ENCODE results near the gene CYTH3.

The CYTH3 gene

GRCh38 chr7:6139189-6139996 is 133.0 kb downstream of the CYTH3 start:
- H3K36me3 Mint-ChIP-seq (ENCODE audit: low read depth) = peaks cover 53% of the 10 kb centered on the region
- peak overlapping the region; percentile 61 for H3K27ac Mint-ChIP-seq
- TF ChIP-seq CTCF (IDR thresholded peaks at IDR 0.05) = no peak
- H3K9me3 Mint-ChIP-seq = no peaks in the 10 kb centered on the region
- no peaks in the 10 kb centered on the region for H3K4me1 Mint-ChIP-seq
- H3K27me3 Mint-ChIP-seq (ENCODE audit: low read depth, poor library complexity) = no peaks in the 10 kb centered on the region
- no peak overlapping the region for H3K4me3 Mint-ChIP-seq
- DNase-seq = no peak

- Mint-ChIP-seq H3K27ac (no peak overlapping the region), H3K4me1 (no peaks in the 10 kb centered on the region), H3K4me3 (no peak overlapping the region), H3K36me3 (ENCODE audit: low read depth) (peaks cover 57% of the 10 kb centered on the region), H3K27me3 (ENCODE audit: low read depth, poor library complexity) (no peaks in the 10 kb centered on the region), H3K9me3 (peaks cover 20% of the 10 kb centered on the region)
- TF ChIP-seq CTCF (IDR thresholded peaks at IDR 0.05) = no peak
- no peak for DNase-seq
Observed at GRCh38 chr7:6136475-6136874, 135.9 kb downstream of the CYTH3 start.

- Mint-ChIP-seq H3K4me3 (no peak overlapping the region), H3K4me1 (no peaks in the 10 kb centered on the region), H3K27me3 (ENCODE audit: low read depth, poor library complexity) (no peaks in the 10 kb centered on the region), H3K27ac (no peak overlapping the region), H3K9me3 (peaks cover 26% of the 10 kb centered on the region), H3K36me3 (ENCODE audit: low read depth) (peaks cover 63% of the 10 kb centered on the region)
- no peak for DNase-seq
- TF ChIP-seq CTCF (IDR thresholded peaks at IDR 0.05) = no peak
Observed at GRCh38 chr7:6133249-6133648, 139.2 kb downstream of the CYTH3 start.

- no peak for DNase-seq
- Mint-ChIP-seq H3K9me3 (peaks cover 26% of the 10 kb centered on the region), H3K4me1 (no peaks in the 10 kb centered on the region), H3K36me3 (ENCODE audit: low read depth) (peaks cover 86% of the 10 kb centered on the region), H3K4me3 (no peak overlapping the region), H3K27me3 (ENCODE audit: low read depth, poor library complexity) (peaks cover 3% of the 10 kb centered on the region), H3K27ac (no peak overlapping the region)
- no peak for TF ChIP-seq CTCF (IDR thresholded peaks at IDR 0.05)
Observed at GRCh38 chr7:6130007-6130587, 142.3 kb downstream of the CYTH3 start.

GRCh38 chr7:6128205-6128604 is 144.2 kb downstream of the CYTH3 start:
- peaks cover 34% of the 10 kb centered on the region for H3K9me3 Mint-ChIP-seq
- H3K27ac Mint-ChIP-seq = peak overlapping the region; percentile 79
- H3K4me3 Mint-ChIP-seq = no peak overlapping the region

More at GRCh38 chr7:6128205-6128604, 144.2 kb downstream of the CYTH3 start:
- DNase-seq = no peak
- Mint-ChIP-seq H3K27me3 (ENCODE audit: low read depth, poor library complexity) (peaks cover 3% of the 10 kb centered on the region), H3K36me3 (ENCODE audit: low read depth) (peaks cover 86% of the 10 kb centered on the region), H3K4me1 (no peaks in the 10 kb centered on the region)
- no peak for TF ChIP-seq CTCF (IDR thresholded peaks at IDR 0.05)

Data from nephron progenitor cell (in vitro differentiated cells).